ENCODE measurements around the gene TBXT. TPM values are rescaled to one million over a fixed set of nuclear protein-coding genes. Genes with fewer than 3 reads are reported as not detected.

The TBXT gene
- total RNA-seq, 1 experiment from 2014 or later: 0.31 TPM

GRCh38 chr6:166109608-166110007 lies 58.0 kb downstream of the TBXT start:
- no peak overlapping the region for H4K91ac ChIP-seq (ENCODE audit: insufficient read length, low read depth, low read length)
- no peak overlapping the region for H2AK5ac ChIP-seq (ENCODE audit: insufficient read length, low read length)
- H2AFZ ChIP-seq (ENCODE audit: low read length): no peak overlapping the region
- peaks cover 0 to 1% of the 10 kb centered on the region in 2 experiments; a peak in 2 of 5 replicates for H3K9me3 Mint-ChIP-seq
- no peak overlapping the region for H2BK120ac ChIP-seq (ENCODE audit: low read depth, low read length, poor library complexity, severe bottlenecking)
- H3K9me3 ChIP-seq (ENCODE audit: control insufficient read depth, low read depth, low read length): no peaks in the 10 kb centered on the region
- H3K27ac Mint-ChIP-seq: no peak overlapping the region
- DNase-seq: no peak
- H3K4me2 ChIP-seq (ENCODE audit: insufficient read depth, insufficient read length, low read length): no peak overlapping the region
- no peaks in the 10 kb centered on the region for H3K79me2 ChIP-seq (ENCODE audit: insufficient read depth, low read length)
- no peak overlapping the region for H3K27ac ChIP-seq (ENCODE audit: insufficient read length, low read depth, low read length)
- no peaks in the 10 kb centered on the region for H4K20me1 ChIP-seq (ENCODE audit: control insufficient read depth, insufficient read depth, insufficient read length)
- no peaks in the 10 kb centered on the region for H3K4me1 ChIP-seq (ENCODE audit: insufficient read depth, low read length)
- no peak for TF ChIP-seq CTCF (conservative IDR thresholded peaks at IDR 0.05)
- no peak overlapping the region for H2BK5ac ChIP-seq (ENCODE audit: insufficient read length, low read length)
- no peaks in the 10 kb centered on the region for H3K79me1 ChIP-seq (ENCODE audit: insufficient read depth, low read depth, low read length, poor library complexity, severe bottlenecking)
- H3K4ac ChIP-seq (ENCODE audit: low read depth, low read length): no peak overlapping the region
- no peaks in the 10 kb centered on the region for H3K23me2 ChIP-seq (ENCODE audit: insufficient read length, low read depth, low read length, poor library complexity, severe bottlenecking)
- H3K36me3 Mint-ChIP-seq (ENCODE audit: insufficient read depth in 1 of 3, low read depth in 3 of 3): no peaks in the 10 kb centered on the region; a peak in 1 of 7 replicates
- no peak overlapping the region for H3K9ac ChIP-seq (ENCODE audit: extremely low read depth, insufficient read length, low read length)
- H3K4me1 Mint-ChIP-seq: no peaks in the 10 kb centered on the region
- H2BK20ac ChIP-seq (ENCODE audit: low read depth, low read length, poor library complexity, severe bottlenecking): no peak overlapping the region
- no peak overlapping the region for H3K23ac ChIP-seq (ENCODE audit: insufficient read length, low read depth, low read length)
- no peak overlapping the region for H3K18ac ChIP-seq (ENCODE audit: insufficient read length, low read depth, low read length)
- H2BK15ac ChIP-seq (ENCODE audit: low read depth, low read length): no peak overlapping the region
- H3K14ac ChIP-seq (ENCODE audit: insufficient read depth, low read length): no peak overlapping the region
- H2BK12ac ChIP-seq (ENCODE audit: insufficient read length, low read depth, low read length): no peak overlapping the region
- no peak overlapping the region for H3K4me3 Mint-ChIP-seq
- WGBS (ENCODE audit: extremely low coverage, insufficient read length, low lambda C conversion rate): no CpG with 5 or more reads among the region's 2 CpGs
- no peak overlapping the region for H4K5ac ChIP-seq (ENCODE audit: insufficient read length, low read depth, low read length)
- H3K27me3 ChIP-seq (ENCODE audit: insufficient read depth, low read length): peaks cover 2% of the 10 kb centered on the region; the same call in 1 of the 2 replicates
- H3K56ac ChIP-seq (ENCODE audit: insufficient read length, low read depth, low read length): no peak overlapping the region
- H3T11ph ChIP-seq (ENCODE audit: low read length): no peak overlapping the region
- no peak overlapping the region for H4K8ac ChIP-seq (replicated peaks; ENCODE audit: insufficient read length, low read depth, low read length)
- H3K27me3 Mint-ChIP-seq (ENCODE audit: low read depth): peaks cover 21% of the 10 kb centered on the region

Other genes with a start within 250 kb of the TBXT start
- 0.11 TPM in 1 of 2 replicates, not detected in the other for gene PRR18, start 140.5 kb upstream of the TBXT start, total RNA-seq (2021)
- 39.1 and 40.2 TPM in 2 replicates for gene SFT2D1, start 174.7 kb upstream of the TBXT start, total RNA-seq (2021)
- gene MPC1, start 215.1 kb upstream of the TBXT start, total RNA-seq (2021): 9.7 and 10.0 TPM in 2 replicates